H1 (cell line): Measurements from ENCODE around the gene SGSH.

Experiments used
- CTCF ChIP-seq, 3 experiments: IDR thresholded peaks; 1 replicate in 2 of 3; 2 replicates in 1 of 3; pipeline versions ENCODE4 v1.5.1 to v1.6.1; 2011; ENCODE audit warnings: low read length in 3 of 3, mild to moderate bottlenecking in 3 of 3, inconsistent platforms in 2 of 3, low read depth in 1 of 3, moderate library complexity in 1 of 3; ENCODE audit not compliant: insufficient read depth in 1 of 3; ENCODE audit errors: control extremely low read depth in 1 of 3
- EP300 ChIP-seq, 2 experiments: IDR thresholded peaks; 1 replicate in 1 of 2; 2 replicates in 1 of 2; pipeline ENCODE4 v1.6.1; 2011 to 2012; ENCODE audit warnings: low read depth in 2 of 2, low read length in 2 of 2, mild to moderate bottlenecking in 2 of 2, borderline replicate concordance in 1 of 2, inconsistent platforms in 1 of 2, moderate library complexity in 1 of 2
- EZH2 ChIP-seq: fragments of 200-600 bp; sonication (generic); IDR thresholded peaks from 2 replicates; pipeline ENCODE4 v1.7.1; 2012; ENCODE audit warnings: low read depth, mild to moderate bottlenecking, moderate library complexity, low read length, inconsistent platforms; ENCODE audit not compliant: severe bottlenecking
- MAFK ChIP-seq: IDR thresholded peaks from 2 replicates; pipeline ENCODE4 v1.6.1; 2012; ENCODE audit warnings: low read depth, mild to moderate bottlenecking, improper control_type of control experiment, low read length
- MAX ChIP-seq: IDR thresholded peaks from 2 replicates; pipeline ENCODE4 v1.6.1; 2012; ENCODE audit warnings: inconsistent platforms
- POLR2AphosphoS5 ChIP-seq: IDR thresholded peaks from 2 replicates; pipeline ENCODE4 v1.6.1; 2011; ENCODE audit warnings: low read depth, low read length
- SP1 ChIP-seq: IDR thresholded peaks from 2 replicates; pipeline ENCODE4 v1.6.1; 2011; ENCODE audit warnings: low read depth, low read length
- SUZ12 ChIP-seq: fragments of 200-600 bp; sonication (generic); IDR thresholded peaks from 2 replicates; pipeline ENCODE4 v1.6.1; 2012; ENCODE audit warnings: mild to moderate bottlenecking, inconsistent platforms, low read length, moderate library complexity, mixed read lengths

GRCh38 chr17:80177986-80178595, 42.0 kb downstream of the SGSH start:
- TF ChIP-seq CTCF (IDR thresholded peaks at IDR 0.05; ENCODE audit: control extremely low read depth in 1 of 3, insufficient read depth in 1 of 3, low read depth in 1 of 3, low read length in 3 of 3) (no peak), POLR2AphosphoS5 (no peak), MAFK (no peak), EP300 (IDR thresholded peaks at IDR 0.05; ENCODE audit: borderline replicate concordance in 1 of 2, low read depth in 2 of 2, low read length in 2 of 2) (no peak), SUZ12 (no peak), MAX (no peak), EZH2 (no peak), SP1 (no peak)
